Left hindlimb (tissue), 1 donor: ENCODE results near the gene RBM39.
"Not testable (repeated sequence)": the region's sequence is repeated elsewhere in the genome, so short reads cannot be mapped to it uniquely, and the experiment has no call there.

Source experiments
- DNase-seq: peaks from one replicate; pipeline ENCODE4 v3.0.0-alpha.2; 2018

RBM39 gene

DNA sequence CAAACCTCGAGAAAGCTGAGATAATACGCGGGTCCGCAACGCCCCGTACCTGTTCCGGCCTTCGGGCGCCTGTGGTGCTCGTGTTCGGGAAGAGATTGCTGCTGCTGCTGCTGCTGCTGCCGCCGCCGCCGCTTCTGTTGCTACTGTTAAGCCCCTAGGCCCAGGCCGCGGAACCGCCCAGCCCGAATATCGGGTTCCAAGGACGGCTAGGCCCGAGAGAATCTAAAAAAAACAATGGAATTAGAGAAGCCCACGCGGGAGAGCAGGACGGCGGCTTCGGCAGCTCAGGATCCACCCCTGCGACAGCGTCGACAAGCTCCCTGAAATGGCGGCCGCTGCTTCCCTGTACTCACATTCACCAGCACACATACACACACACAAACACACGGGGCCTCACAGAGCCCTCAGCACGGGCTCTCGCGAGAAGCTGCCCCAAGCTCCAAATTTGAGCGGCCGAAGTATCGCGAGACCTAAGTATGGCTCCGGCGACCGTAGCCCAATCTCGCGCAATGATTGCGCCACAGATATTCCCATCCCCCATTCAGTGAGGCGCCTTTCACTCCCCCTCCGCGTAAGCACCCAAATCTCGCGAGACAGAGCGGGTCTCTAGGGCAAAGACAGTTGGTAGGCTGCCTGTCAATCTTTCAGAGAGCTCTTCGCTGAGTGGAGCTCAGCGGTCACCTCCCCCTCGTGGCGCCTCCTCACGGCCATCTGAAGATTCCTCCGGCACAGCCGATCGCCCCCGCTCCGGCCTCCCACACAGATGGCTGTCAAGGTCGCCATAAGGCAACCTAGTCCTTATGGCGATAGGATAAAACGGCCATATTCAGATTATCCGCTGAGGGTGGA, at the start of gene RBM39:
Gene RBM39, minus strand, starts transcription at position 369 of the 849 bp plus-strand sequence. CDS start 1,386 bp downstream, outside the sequence.
- DNase-seq = peak; percentile 100

DNA sequence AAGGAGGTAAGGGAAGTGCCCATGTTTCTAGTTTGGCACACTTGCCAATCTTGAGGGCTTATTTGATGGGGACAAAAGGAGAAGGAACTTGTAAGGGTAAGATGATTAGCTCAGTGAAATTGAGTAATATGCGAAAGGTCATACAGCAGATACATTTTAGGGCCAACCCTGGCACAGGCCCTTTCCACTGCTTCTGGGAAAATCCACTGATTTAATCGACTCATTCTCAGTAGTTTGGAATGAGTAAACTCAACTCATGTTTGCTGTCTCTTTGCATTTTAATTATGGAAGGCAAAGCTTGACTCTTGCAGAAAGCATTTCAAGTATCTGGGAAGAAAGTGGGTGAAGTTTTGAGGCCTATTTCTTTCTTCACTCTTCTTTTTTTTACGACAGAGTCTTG, 49.8 kb upstream of the RBM39 start:
- DNase-seq = no peak

DNA sequence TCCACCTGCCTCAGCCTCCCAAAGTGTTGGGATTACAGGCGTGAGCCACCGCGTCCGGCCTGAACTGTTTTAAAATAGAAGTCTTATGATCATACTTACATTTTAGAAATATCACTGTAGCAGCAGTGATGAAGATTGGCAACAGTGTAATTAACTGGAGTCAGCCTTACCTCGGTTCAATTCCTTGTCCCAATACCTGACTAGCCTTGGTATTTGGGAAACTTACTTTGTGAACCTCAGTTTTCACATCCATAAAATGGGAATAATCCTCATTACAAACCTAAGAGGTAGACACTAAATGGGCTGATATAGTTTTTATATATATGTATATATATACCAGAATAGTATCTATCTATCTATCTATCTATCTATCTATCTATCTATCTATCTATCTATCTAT, 49.0 kb upstream of the RBM39 start:
- DNase-seq = no peak

DNA sequence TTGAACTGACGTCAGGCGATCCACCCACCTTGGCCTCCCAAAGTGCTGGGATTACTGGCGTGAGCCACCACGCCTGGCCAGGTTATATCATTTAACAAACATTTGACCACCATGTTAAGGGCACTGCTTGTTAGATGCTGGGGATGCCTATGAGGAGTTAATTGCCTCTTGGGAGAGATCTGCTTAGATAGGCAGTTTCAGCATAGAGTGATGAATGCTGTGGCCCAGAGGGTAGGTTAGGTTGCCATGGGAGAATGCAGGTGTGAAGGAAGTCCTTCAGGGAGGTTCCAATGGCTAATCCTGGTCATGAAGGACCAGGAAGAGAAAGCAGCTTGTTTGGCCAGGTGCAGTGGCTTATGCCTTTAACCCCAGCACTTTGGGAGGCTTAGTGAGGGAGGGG, 46.7 kb upstream of the RBM39 start:
- no peak for DNase-seq

DNA sequence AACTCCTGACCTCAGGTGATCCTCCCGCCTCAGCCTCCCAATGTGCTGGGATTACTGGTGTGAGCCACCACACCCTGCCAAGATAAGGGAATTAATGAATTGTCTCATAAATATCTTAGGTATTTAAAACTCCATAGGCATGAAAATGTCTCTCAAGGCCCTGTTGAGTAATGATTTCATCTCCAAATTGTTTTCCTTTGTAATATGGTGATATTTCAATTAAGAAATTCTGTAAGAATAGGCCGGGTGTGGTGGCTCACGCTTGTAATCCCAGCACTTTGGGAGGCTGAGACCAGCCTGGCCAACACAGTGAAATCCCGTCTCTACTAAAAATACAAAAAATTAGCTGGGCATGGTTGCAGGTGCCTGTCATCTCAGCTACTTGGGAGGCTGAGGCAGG, 43.5 kb upstream of the RBM39 start:
- not testable (repeated sequence) for DNase-seq

DNA sequence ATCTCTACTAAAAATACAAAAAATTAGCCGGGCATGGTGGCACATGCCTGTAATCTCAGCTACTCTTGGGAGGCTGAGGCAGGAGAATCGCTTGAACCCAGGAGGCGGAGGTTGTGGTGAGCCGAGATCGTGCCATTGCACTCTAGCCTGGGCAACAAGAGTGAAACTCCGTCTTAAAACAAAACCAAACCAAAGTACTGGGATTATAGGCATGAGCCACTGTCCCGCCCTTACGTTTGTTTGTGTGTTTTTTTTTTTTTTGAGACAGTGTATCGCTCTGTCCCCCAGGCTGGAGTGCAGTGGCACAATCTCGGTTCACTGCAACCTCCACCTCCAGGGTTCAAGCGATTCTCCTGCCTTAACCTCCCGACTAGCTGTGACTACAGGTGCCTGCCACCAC, 41.8 kb upstream of the RBM39 start:
- DNase-seq = not testable (repeated sequence)

DNA sequence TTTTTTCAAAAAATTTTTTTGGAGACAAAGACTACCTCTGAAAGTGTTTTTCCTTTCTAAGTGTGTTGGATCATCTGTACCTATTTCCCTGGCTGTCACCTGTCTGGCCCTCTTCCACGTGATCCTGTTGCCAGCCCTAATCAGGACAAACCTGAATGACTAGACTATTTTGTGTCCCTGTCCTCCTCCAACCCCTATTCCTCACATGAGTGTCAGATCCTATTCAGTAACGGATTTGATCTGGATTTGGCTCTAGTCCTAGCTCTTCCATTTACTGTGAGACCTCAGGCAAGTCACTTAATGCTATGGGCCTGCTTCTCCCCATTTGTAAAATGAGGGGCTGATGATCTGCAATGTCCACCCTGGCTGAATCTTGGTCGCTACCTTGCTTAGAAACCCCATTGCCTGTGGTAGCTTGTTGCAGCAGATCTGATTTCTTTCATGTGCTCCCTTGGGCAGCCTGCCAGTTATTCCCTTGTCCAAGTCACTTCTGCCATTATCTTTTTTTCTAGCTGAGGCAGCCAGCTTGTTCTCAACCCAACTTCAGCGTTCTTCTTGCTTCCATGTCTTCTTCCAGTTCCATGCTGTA, 34.5 kb upstream of the RBM39 start:
- DNase-seq = no peak

DNA sequence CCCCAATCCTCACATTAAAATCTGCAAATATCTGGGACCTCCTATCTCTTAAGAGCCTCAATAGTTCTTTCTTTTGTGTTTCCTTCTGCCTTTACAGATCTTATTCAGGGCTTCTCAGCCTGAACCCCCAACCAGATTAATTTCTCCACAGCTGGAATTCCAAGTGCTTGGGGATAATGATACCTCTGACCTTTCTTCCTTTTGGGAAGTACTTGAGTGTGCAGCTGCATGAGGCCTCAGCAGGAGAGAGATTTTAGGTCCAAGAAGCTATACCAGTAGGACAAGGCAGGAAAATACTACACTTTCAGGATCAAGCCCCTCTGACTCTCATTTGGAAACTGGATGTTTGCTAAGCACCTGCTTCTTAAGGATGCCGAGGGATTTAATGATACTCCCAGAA, 32.3 kb upstream of the RBM39 start:
- no peak for DNase-seq

GRCh38 chr20:35773154-35773751, 31.2 kb upstream of the RBM39 start:
- no peak for DNase-seq

- no peak for DNase-seq
These were observed 30.6 kb upstream of the RBM39 start for GRCh38 chr20:35772563-35773058.

DNA sequence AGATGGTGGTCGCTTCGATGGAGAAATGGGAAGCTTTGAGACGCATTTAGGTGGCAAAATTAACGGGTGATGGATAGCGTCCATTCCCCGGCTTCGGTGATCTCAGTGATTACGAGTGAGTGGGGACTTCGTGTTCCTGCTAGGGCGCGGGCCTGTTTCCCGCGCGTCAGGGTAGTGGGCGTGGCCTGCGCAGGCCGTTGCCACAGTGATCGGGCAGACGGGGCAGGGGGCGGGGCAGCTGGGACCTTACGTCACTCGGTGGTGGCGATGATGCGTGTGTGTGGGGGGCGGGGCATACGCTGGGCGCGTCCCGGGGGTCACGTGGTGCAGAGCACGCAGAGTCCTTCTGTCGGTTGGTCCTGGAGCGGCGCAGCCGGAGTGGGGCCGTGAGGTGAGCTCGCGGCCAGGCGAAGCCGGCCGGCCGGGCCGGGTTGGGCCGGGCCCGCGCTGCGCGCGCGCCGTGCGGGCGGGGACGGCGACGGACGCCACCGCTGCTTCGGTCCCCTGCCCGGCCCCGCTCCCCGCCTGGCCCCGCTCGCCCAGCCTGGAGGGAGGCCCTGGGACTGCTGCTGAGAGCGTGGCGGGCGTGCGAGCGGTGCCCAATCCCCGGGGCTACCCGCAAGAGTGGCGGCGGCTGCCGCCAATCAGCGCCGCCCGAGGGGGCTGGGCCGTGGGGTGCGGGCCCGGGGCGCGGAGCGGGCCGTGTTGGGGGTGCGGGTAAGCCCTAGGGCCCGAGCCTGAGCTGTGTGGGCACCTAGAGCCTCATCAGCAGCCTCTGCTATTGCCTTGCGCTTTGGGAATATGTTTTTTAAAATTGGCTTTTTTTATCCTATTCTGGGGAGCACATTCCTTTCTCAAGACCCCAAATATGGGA, 29.9 kb upstream of the RBM39 start, which contains the start of gene PHF20:
Gene PHF20, plus strand, starts transcription at position 327 of the 874 bp plus-strand sequence. CDS start 29,508 bp downstream, outside the sequence.
- DNase-seq = peak; percentile 99

- DNase-seq = no peak
These were observed 29.3 kb upstream of the RBM39 start for GRCh38 chr20:35771367-35771688.

DNA sequence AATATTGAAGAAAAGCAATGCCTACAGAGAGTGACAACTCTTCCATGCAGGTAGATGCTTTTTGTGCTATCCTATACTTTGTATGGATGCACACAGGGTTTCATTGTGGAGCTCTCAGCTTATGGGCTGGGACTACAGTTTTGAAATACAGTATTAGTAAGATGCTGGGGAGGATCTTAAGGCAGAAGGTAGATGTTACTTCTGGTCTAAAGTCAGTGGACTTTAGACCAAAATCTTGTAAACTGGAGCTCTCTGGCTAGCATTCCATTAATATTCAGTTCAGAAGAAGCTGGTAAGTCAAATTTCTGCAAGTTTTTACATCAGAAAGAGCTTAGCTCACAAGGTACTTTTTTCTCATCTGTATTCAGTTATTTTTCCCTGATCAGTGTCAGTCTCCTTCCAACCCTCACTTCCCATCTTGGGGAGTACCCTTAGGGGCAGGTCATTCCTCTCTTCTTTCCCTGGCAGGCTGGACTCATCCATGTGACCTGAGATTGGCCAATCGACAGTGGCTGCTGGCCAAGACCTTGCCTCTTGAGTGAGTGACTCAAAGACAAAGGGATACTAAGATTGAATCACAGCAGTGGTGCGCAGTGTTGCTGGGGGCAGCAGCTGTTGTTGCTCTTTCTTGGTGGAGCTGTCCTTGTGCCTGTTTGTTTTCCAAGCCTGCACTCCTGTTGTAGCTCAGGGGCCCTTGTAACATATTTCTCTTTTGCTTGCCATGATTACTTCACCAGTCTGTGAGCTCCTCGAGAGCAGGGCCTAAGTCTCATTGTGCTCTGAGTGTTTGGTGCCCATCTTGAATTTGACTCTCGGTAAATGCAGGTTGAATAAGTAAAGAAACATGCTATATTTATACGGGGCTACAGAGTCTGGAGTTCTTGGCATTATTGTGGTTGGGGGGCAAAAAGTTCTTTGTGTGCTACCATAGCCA, 26.9 kb upstream of the RBM39 start:
- peak; percentile 86 for DNase-seq

DNA sequence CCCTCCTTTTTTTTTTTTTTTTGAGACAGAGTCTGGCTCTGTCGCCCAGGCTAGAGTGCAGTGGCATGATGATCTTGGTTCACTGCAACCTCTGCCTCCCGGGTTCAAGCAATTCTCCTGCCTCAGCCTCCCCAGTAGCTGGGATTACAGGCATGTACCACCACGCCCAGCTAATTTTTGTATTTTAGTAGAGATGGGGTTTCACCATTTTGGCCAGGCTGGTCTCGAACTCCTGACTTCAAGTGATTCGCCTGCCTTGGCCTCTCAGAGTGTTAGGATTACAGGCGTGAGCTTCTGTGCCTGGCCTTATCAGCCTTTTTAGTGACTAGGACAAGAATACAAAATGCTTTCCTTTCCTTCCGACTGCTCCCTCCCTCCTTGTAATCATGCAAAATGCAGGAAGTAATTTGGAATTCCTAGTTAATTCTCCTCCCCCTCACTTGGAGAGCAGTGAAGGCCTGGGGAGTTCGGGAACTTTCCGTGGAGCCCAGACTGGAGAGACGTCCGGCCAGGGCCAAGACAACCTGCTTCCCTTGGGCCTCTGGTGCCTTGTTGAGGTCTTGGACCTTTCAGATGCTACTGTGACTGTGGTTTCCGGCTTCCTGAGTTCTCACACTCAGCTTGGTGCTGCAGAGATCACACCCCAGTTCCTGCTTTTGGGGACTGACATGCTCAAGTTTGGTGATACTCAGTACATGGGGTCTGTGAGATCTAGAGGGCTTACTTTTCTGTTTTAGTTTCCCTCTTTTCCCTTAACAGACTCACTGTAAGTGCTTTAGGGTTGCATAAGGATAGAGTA, 25.8 kb upstream of the RBM39 start:
- peak; percentile 49 for DNase-seq

GRCh38 chr20:35766843-35767242, 24.8 kb upstream of the RBM39 start:
- DNase-seq = no peak

- not testable (repeated sequence) for DNase-seq
These were observed 22.9 kb upstream of the RBM39 start for GRCh38 chr20:35764936-35765335.

GRCh38 chr20:35762461-35762860, 20.4 kb upstream of the RBM39 start:
- no peak for DNase-seq

DNA sequence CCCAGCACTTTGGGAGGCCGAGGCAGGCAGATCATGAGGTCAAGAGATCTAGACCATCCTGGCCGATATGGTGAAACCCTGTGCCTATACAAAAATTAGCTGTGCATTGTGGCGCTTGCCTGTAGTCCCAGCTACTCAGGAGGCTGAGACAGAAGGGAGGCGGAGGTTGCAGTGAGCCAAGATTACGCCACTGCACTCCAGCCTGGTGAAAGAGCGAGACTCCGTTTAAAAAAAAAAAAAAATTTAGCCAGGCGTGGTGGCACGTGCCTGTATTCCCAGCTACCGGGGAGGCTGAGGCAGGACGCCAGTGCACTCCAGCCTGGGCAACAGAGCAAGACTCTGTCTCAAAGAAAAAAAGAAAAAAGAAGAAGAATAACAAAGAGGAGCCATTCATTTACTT, 19.5 kb upstream of the RBM39 start:
- not testable (repeated sequence) for DNase-seq

- DNase-seq = no peak
These were observed 15.1 kb upstream of the RBM39 start for GRCh38 chr20:35757098-35757705.

GRCh38 chr20:35756404-35756803, 14.3 kb upstream of the RBM39 start:
- no peak for DNase-seq
